Ascending aorta (tissue), 2 donors: Measurements from ENCODE around the gene ANO6. TPM values are rescaled to one million over a fixed set of nuclear protein-coding genes. Genes with fewer than 3 reads are reported as not detected.

Experiments
- DNase-seq, 2 donors: peaks; one replicate each; pipeline ENCODE4 v3.0.0-alpha.2; 2019; ENCODE audit warnings: low spot score in 2 of 2
- H3K27ac ChIP-seq, 2 donors: fragments of 200-600 bp; sonication (generic); one replicate each; pipeline ENCODE4 v1.5.1; 2016 to 2017; ENCODE audit warnings: mild to moderate bottlenecking in 1 of 2
- H3K27me3 ChIP-seq: fragments of 200-600 bp; sonication (generic); one replicate; pipeline ENCODE4 v1.5.1; 2017
- H3K36me3 ChIP-seq, 2 donors: fragments of 200-600 bp; sonication (generic); one replicate each; pipeline ENCODE4 v1.5.1; 2016
- H3K4me1 ChIP-seq, 2 donors: fragments of 200-600 bp; sonication (generic); one replicate each; pipeline ENCODE4 v1.5.1; 2016 to 2017; ENCODE audit warnings: mild to moderate bottlenecking in 1 of 2
- H3K4me3 ChIP-seq, 2 donors: fragments of 200-600 bp; sonication (generic); one replicate each; pipeline ENCODE4 v1.5.1; 2016 to 2017; ENCODE audit warnings: mild to moderate bottlenecking in 1 of 2
- H3K9me3 ChIP-seq, 2 donors: fragments of 200-600 bp; sonication (generic); one replicate each; pipeline ENCODE4 v1.5.1; 2016
- CTCF ChIP-seq, 3 experiments: fragments of 200-600 bp in 2 of 3; fragments of 450-650 bp in 1 of 3; sonication (generic) in 2 of 3; IDR thresholded peaks; one replicate each; pipeline ENCODE4 v1.5.1; 2016 to 2019; ENCODE audit warnings: antibody characterized with exemption in 3 of 3, mild to moderate bottlenecking in 1 of 3, moderate library complexity in 1 of 3
- intact Hi-C: fragments of 100-400 bp; cut with DNase I; formaldehyde crosslinking; loops from one replicate; pipeline ENCODE4 v1.15.1; 2023
- total RNA-seq: library from RNA; depleted of rRNA; stranded (reverse); fragments of >200 nt; gene quantifications from one replicate; pipeline ENCODE4 v1.1.0, GENCODE V29; 2016

Gene ANO6
- total RNA-seq, 1 donor from 2014 or later: 49.6 TPM

GRCh38 chr12:45186762-45187161 lies 29.1 kb upstream of the ANO6 start:
- peaks cover 0 to 3% of the 10 kb centered on the region in 2 donors for H3K4me1 ChIP-seq
- no peaks in the 10 kb centered on the region for H3K27me3 ChIP-seq
- no peak overlapping the region for H3K4me3 ChIP-seq
- no peak for DNase-seq
- TF ChIP-seq CTCF (IDR thresholded peaks at IDR 0.05): no peak
- H3K27ac ChIP-seq: no peak overlapping the region
- no peaks in the 10 kb centered on the region for H3K36me3 ChIP-seq
- intact Hi-C loops: no loop called here
- no peaks in the 10 kb centered on the region for H3K9me3 ChIP-seq

GRCh38 chr12:45189766-45190403 lies 26.0 kb upstream of the ANO6 start:
- DNase-seq: no peak
- intact Hi-C loops: no loop called here
- Histone ChIP-seq H3K27me3 (no peaks in the 10 kb centered on the region), H3K4me3 (no peak overlapping the region), H3K27ac (no peak overlapping the region), H3K36me3 (no peaks in the 10 kb centered on the region), H3K4me1 (no peaks in the 10 kb centered on the region), H3K9me3 (no peaks in the 10 kb centered on the region)
- TF ChIP-seq CTCF (IDR thresholded peaks at IDR 0.05): no peak

DNA sequence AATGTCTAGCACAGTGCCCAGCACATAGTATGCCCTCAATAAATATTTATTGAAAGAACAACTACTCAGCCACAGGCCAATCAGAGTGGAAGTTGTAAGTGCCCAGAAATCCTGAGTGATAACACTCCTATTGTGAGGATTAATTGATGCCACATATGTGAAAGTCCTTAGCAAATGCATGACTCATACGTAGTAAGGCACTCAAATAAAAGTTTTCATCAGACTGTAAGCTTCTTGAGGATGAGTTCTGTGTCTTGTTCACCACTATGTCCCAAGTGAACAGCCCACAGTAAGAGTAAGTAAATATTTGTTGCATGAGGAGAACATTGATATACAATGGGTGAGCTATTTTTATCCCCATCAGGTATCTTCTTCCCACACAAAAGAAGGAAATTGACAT lies 24.7 kb upstream of the ANO6 start:
- no peaks in the 10 kb centered on the region for H3K27me3 ChIP-seq
- TF ChIP-seq CTCF (IDR thresholded peaks at IDR 0.05): no peak
- H3K4me1 ChIP-seq: no peaks in the 10 kb centered on the region
- DNase-seq: no peak
- H3K36me3 ChIP-seq: no peaks in the 10 kb centered on the region
- intact Hi-C loops: no loop called here
- H3K27ac ChIP-seq: no peak overlapping the region
- no peak overlapping the region for H3K4me3 ChIP-seq
- H3K9me3 ChIP-seq: no peaks in the 10 kb centered on the region

- intact Hi-C loops: no loop called here
- no peaks in the 10 kb centered on the region for H3K27me3 ChIP-seq
- H3K4me3 ChIP-seq: no peak overlapping the region
- no peaks in the 10 kb centered on the region for H3K36me3 ChIP-seq
- no peaks in the 10 kb centered on the region for H3K4me1 ChIP-seq
- no peak for DNase-seq
- H3K27ac ChIP-seq: no peak overlapping the region
- no peak for TF ChIP-seq CTCF (IDR thresholded peaks at IDR 0.05)
- H3K9me3 ChIP-seq: no peaks in the 10 kb centered on the region
Observed at GRCh38 chr12:45192707-45193106, 23.2 kb upstream of the ANO6 start.

- intact Hi-C loops: no loop called here
- Histone ChIP-seq H3K4me1 (no peaks in the 10 kb centered on the region), H3K27me3 (no peaks in the 10 kb centered on the region), H3K4me3 (no peak overlapping the region), H3K9me3 (no peaks in the 10 kb centered on the region), H3K27ac (no peak overlapping the region), H3K36me3 (no peaks in the 10 kb centered on the region)
- no peak for TF ChIP-seq CTCF (IDR thresholded peaks at IDR 0.05)
- DNase-seq: no peak
Observed at GRCh38 chr12:45200491-45201043, 15.3 kb upstream of the ANO6 start.
